Caco-2 (cell line): Measurements from ENCODE around the gene THOP1. TPM values are rescaled to one million over a fixed set of nuclear protein-coding genes. Genes with fewer than 3 reads are reported as not detected.

Experiments
- BruUV-seq: library from RNA; stranded (reverse); fragments of 400-500 nt; replicated peaks from 2 replicates; lab custom pipeline; 2021; lab: Mats Ljungman, UMichigan
- CTCF ChIA-PET: fragments of 300-600 bp; sonication (Branson Sonifier 250); formaldehyde crosslinking; loops from one replicate; lab custom pipeline; 2022; ENCODE audit warnings: antibody characterized with exemption; lab: Charles Lee
- POLR2A ChIA-PET: fragments of 300-600 bp; sonication (Branson Sonifier 250); formaldehyde crosslinking; loops from one replicate; lab custom pipeline; 2022; ENCODE audit warnings: antibody characterized with exemption; lab: Charles Lee
- DNase-seq, 2 experiments: peaks; one replicate each; pipeline versions ENCODE4 v3.0.0 to v3.0.0-alpha.2; 2020 to 2022
- H3K27me3 ChIP-seq: replicated peaks from 2 replicates; pipeline ENCODE4 v1.6.0; 2011; ENCODE audit warnings: low read length; ENCODE audit not compliant: control insufficient read depth, insufficient read depth
- H3K36me3 ChIP-seq: 2 replicates; pipeline ENCODE4 v1.5.1; 2011; ENCODE audit warnings: low read length; ENCODE audit not compliant: control insufficient read depth, insufficient read depth
- H3K4me1 ChIP-seq: fragments of 250-450 bp; sonication (Bioruptor Pico); 2 replicates; pipeline ENCODE4 v1.5.1; 2020; ENCODE audit warnings: mild to moderate bottlenecking
- H3K4me3 ChIP-seq: 2 replicates; pipeline ENCODE4 v1.5.1; 2011; ENCODE audit warnings: low read depth, mild to moderate bottlenecking, control low read depth, low read length
- H3K9me3 ChIP-seq: fragments of 250-450 bp; sonication (Bioruptor Pico); 2 replicates; pipeline ENCODE4 v1.5.1; 2020; ENCODE audit warnings: mild to moderate bottlenecking, moderate library complexity
- H3K27ac Mint-ChIP-seq: one replicate; pipeline ENCODE4 v1.8.0; 2022; ENCODE audit warnings: mixed read lengths; ENCODE audit not compliant: unreplicated experiment
- H3K27me3 Mint-ChIP-seq: one replicate; pipeline ENCODE4 v1.8.0; 2022; ENCODE audit warnings: mixed read lengths; ENCODE audit not compliant: insufficient read depth, unreplicated experiment
- H3K36me3 Mint-ChIP-seq: one replicate; pipeline ENCODE4 v1.8.0; 2022; ENCODE audit warnings: mild to moderate bottlenecking, mixed read lengths; ENCODE audit not compliant: insufficient read depth, unreplicated experiment
- H3K4me1 Mint-ChIP-seq: one replicate; pipeline ENCODE4 v1.8.0; 2022; ENCODE audit warnings: low read depth, mixed read lengths; ENCODE audit not compliant: unreplicated experiment
- H3K4me3 Mint-ChIP-seq: one replicate; pipeline ENCODE4 v1.8.0; 2022; ENCODE audit warnings: mild to moderate bottlenecking, moderate library complexity, mixed read lengths; ENCODE audit not compliant: unreplicated experiment
- H3K9me3 Mint-ChIP-seq: one replicate; pipeline ENCODE4 v1.8.0; 2022; ENCODE audit warnings: mixed read lengths; ENCODE audit not compliant: unreplicated experiment
- intact Hi-C: fragments of 100-400 bp; cut with micrococcal nuclease; formaldehyde crosslinking; loops from one replicate; pipeline ENCODE4 v1.10.0; 2022; ENCODE audit not compliant: unreplicated experiment
- total RNA-seq: library from RNA; stranded (reverse); gene quantifications from 2 replicates; pipeline ENCODE4 v1.2.3, GENCODE V29; 2022
- TF ChIP-seq, protein P1 (sequence below), 2 experiments: fragments of 200-600 bp in 1 of 2; IDR thresholded peaks; 1 replicate in 1 of 2; 2 replicates in 1 of 2; pipeline versions ENCODE4 v1.5.1 to v1.8.0; 2011 to 2022; ENCODE audit warnings: antibody characterized with exemption in 1 of 2, control low read depth in 1 of 2, inconsistent platforms in 1 of 2, low read depth in 1 of 2, low read length in 1 of 2, mild to moderate bottlenecking in 1 of 2, moderate library complexity in 1 of 2; ENCODE audit not compliant: insufficient read depth in 1 of 2, severe bottlenecking in 1 of 2, unreplicated experiment in 1 of 2

The THOP1 gene
- total RNA-seq, 1 experiment from 2014 or later: 118 TPM

DNA sequence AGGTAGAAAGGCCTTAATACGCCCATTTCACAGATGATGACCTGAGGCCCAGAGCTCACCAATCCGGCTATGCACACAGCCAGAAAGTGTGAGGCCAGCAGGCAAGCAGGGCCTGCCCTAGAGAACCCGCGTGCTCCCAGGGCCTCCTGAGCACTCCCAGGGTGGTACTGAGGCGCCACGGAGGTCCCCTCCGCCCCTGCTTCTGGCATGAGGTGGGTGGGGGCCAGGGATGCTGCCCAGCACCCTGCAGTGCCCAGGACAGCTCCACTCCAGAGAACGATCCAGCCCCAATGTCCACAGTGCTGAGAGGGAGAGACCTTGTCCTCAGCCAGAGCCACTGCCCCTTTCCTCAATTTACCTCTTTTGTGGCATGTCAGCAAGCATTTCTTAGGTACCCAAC, 16.1 kb upstream of the THOP1 start:
- Histone ChIP-seq H3K36me3 (no peaks in the 10 kb centered on the region), H3K4me1 (no peaks in the 10 kb centered on the region), H3K9me3 (no peaks in the 10 kb centered on the region), H3K27me3 (no peaks in the 10 kb centered on the region), H3K4me3 (no peak overlapping the region)
- CTCF ChIA-PET: interaction anchor here (0.5 to 1.3 kb wide), 2 partner anchors 62 to 121 kb away, joined by 3 to 4 read pairs; no protein-coding TSS in a partner anchor
- H3K36me3 Mint-ChIP-seq: peaks cover 43% of the 10 kb centered on the region
- no TSS peak for BruUV-seq
- no peaks in the 10 kb centered on the region for H3K9me3 Mint-ChIP-seq
- H3K4me3 Mint-ChIP-seq: no peak overlapping the region
- intact Hi-C loops: no loop called here
- H3K27me3 Mint-ChIP-seq: no peaks in the 10 kb centered on the region
- TF ChIP-seq, protein P1, sequence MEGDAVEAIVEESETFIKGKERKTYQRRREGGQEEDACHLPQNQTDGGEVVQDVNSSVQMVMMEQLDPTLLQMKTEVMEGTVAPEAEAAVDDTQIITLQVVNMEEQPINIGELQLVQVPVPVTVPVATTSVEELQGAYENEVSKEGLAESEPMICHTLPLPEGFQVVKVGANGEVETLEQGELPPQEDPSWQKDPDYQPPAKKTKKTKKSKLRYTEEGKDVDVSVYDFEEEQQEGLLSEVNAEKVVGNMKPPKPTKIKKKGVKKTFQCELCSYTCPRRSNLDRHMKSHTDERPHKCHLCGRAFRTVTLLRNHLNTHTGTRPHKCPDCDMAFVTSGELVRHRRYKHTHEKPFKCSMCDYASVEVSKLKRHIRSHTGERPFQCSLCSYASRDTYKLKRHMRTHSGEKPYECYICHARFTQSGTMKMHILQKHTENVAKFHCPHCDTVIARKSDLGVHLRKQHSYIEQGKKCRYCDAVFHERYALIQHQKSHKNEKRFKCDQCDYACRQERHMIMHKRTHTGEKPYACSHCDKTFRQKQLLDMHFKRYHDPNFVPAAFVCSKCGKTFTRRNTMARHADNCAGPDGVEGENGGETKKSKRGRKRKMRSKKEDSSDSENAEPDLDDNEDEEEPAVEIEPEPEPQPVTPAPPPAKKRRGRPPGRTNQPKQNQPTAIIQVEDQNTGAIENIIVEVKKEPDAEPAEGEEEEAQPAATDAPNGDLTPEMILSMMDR (IDR thresholded peaks at IDR 0.05; ENCODE audit: insufficient read depth in 1 of 2, low read depth in 1 of 2, low read length in 1 of 2, severe bottlenecking in 1 of 2, unreplicated experiment in 1 of 2): no peak
- DNase-seq: no peak
- H3K4me1 Mint-ChIP-seq: no peaks in the 10 kb centered on the region
- POLR2A ChIA-PET: no interaction called here
- no peak overlapping the region for H3K27ac Mint-ChIP-seq

DNA sequence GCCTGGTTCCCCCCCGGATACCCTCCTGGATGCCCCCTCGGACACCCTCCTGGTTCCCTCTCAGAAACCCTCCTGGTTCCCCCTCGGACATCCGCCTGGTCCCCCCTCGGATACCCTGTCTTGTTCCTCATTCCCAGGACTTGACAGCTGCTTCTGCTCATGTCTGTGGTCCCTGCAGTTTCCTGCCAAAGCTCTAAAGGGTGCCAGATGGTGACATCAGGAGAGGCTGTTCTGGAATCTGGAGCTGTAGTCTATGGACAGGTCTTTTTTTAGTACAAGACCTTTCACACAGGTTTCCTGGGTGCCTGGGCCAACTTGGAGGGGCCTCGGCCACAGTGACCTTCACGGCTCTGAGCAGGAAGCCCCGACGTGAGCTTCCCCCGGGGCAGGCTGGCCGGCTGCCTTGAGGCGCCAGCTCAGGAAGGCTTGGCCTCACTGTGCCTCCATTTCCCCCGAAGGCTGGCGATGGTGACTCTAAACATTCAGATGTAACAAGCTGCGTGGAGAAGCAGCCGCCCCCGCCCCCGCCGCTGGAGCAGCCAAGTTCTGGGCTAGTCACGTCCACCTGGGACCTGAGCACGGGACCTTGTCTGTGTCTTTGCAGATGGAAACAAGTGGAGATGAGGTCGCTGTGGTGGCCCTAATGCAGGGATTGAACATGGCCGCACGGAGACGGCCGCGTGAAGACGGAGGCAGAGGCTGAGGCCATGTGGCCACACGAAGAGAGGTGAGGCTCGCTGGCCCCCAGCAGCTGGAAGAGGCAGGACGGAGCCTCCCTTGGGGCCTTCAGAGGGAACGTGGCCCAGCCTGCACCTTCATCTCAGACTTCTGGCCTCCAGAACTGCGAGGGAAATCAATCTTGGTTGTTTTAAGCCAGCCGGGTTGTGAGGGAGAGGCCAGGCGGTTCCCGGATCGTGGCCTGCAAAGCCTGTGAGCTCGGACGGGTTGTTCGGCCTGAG, 15.0 kb upstream of the THOP1 start:
- TF ChIP-seq, protein P1 (IDR thresholded peaks at IDR 0.05; ENCODE audit: insufficient read depth in 1 of 2, low read depth in 1 of 2, low read length in 1 of 2, severe bottlenecking in 1 of 2, unreplicated experiment in 1 of 2): no peak
- Histone ChIP-seq H3K4me1 (no peaks in the 10 kb centered on the region), H3K4me3 (no peak overlapping the region), H3K9me3 (no peaks in the 10 kb centered on the region), H3K36me3 (no peaks in the 10 kb centered on the region), H3K27me3 (no peaks in the 10 kb centered on the region)
- no peaks in the 10 kb centered on the region for H3K9me3 Mint-ChIP-seq
- DNase-seq: no peak
- ChIA-PET POLR2A (no interaction called here), CTCF (no interaction called here)
- no peaks in the 10 kb centered on the region for H3K27me3 Mint-ChIP-seq
- no TSS peak for BruUV-seq
- peaks cover 36% of the 10 kb centered on the region for H3K36me3 Mint-ChIP-seq
- no peak overlapping the region for H3K27ac Mint-ChIP-seq
- intact Hi-C loops: no loop called here
- H3K4me3 Mint-ChIP-seq: no peak overlapping the region
- H3K4me1 Mint-ChIP-seq: no peaks in the 10 kb centered on the region

DNA sequence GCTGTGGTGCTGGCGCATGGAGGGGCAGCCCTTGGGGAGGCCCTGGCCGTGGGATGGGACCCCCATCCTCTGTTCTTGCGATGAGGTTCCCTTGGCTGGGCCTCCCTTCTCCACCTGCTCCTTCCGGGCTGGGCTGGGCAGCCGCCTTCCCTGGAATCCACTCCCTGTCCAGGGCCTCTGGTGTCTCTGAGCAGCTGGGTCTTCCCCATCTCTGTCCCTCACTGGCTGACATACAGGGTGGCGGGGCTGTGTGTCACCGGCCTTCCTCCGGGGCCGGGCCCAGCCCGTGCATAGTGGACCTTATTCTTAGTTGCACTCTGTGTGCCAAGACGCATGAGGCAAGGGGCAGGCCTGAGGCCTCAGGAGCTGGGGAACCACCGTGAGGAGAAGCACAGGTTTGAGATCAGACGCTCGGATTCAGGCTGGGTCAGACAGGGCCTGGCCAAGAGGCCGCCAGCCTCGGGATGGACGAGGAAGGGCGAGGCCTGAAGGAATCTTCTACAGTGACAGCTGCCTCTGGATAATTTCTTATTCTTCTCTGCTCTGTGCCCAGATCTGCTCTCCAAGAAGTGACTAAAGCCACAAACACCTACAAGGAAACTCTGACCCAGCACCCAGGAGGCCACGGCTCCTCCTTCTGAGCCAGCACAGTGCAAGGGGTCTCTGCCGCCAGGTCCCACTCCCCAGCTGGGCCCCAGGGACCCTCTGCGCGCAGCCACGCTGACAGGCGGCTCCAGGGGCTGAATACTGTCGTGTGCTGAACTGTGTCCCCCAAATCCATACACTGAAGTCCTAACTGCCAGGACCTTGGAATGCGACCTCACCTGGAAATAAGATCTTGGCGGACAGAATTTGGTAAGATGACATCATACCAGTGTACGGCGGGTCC, 13.3 kb upstream of the THOP1 start:
- H3K4me1 ChIP-seq: no peaks in the 10 kb centered on the region
- POLR2A ChIA-PET: no interaction called here
- H3K9me3 ChIP-seq: no peaks in the 10 kb centered on the region
- no peak overlapping the region for H3K4me3 ChIP-seq
- no peaks in the 10 kb centered on the region for H3K36me3 ChIP-seq
- no peaks in the 10 kb centered on the region for H3K27me3 ChIP-seq
- intact Hi-C loops: no loop called here
- no peaks in the 10 kb centered on the region for H3K27me3 Mint-ChIP-seq
- CTCF ChIA-PET: no interaction called here
- H3K36me3 Mint-ChIP-seq: peaks cover 33% of the 10 kb centered on the region
- no peak overlapping the region for H3K27ac Mint-ChIP-seq
- no TSS peak for BruUV-seq
- no peak overlapping the region for H3K4me3 Mint-ChIP-seq
- no peaks in the 10 kb centered on the region for H3K9me3 Mint-ChIP-seq
- DNase-seq: no peak
- no peaks in the 10 kb centered on the region for H3K4me1 Mint-ChIP-seq
- TF ChIP-seq, protein P1 (IDR thresholded peaks at IDR 0.05; ENCODE audit: insufficient read depth in 1 of 2, low read depth in 1 of 2, low read length in 1 of 2, severe bottlenecking in 1 of 2, unreplicated experiment in 1 of 2): no peak
